GM13976 (cell line): ENCODE data around the gene AFDN.

Experiments
- DNase-seq: peaks from one replicate; pipeline ENCODE4 v3.0.0; 2012; ENCODE audit warnings: low spot score
- CTCF ChIP-seq: IDR thresholded peaks from 2 replicates; pipeline ENCODE4 v1.5.1; 2012; ENCODE audit warnings: borderline replicate concordance, mild to moderate bottlenecking; ENCODE audit not compliant: insufficient read depth; ENCODE audit errors: extremely low read depth, missing control alignments, control extremely low read depth
- in situ Hi-C: fragments of 300-500 bp; cut with MboI; formaldehyde crosslinking; loops from one replicate; pipeline ENCODE4 v1.12.0; 2022; ENCODE audit warnings: low sequenced_read_pairs, mixed read lengths, inconsistent platforms; ENCODE audit not compliant: unreplicated experiment

Gene AFDN

GRCh38 chr6:167956983-167957492, 130.3 kb downstream of the AFDN start:
- TF ChIP-seq CTCF, result no peak
- in situ Hi-C loops, result no loop called here
- no peak for DNase-seq

GRCh38 chr6:167957626-167958025, 130.9 kb downstream of the AFDN start:
- TF ChIP-seq CTCF, result no peak
- DNase-seq, result no peak
- in situ Hi-C loops, result no loop called here

- in situ Hi-C loops, result no loop called here
- no peak for TF ChIP-seq CTCF
- no peak for DNase-seq
These were observed 133.9 kb downstream of the AFDN start for GRCh38 chr6:167960579-167960978.

DNA sequence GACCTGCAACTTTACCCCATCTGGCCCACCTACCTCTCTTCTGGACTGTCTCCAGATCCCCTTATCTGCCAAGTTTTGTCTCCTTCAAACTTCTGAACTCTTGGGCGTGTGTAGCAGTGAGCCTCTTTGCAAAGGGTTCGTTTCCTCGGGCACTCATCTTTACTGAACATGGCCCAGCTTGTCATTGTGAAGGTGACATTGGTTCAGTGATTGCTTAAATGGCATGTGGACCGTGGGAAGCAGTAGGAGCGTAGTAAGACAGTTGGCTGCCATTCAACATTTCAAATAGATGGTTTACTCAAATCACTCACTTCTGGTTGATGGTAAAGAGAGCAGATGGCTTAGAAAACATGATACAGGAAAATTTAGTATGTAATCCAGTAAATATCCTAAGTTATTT, 136.0 kb downstream of the AFDN start:
- DNase-seq, result no peak
- TF ChIP-seq CTCF, result no peak
- in situ Hi-C loops, result no loop called here

- in situ Hi-C loops, result no loop called here
- TF ChIP-seq CTCF, result no peak
- DNase-seq, result no peak
These were observed 136.9 kb downstream of the AFDN start for GRCh38 chr6:167963589-167964057.

GRCh38 chr6:167965592-167966539, 139.2 kb downstream of the AFDN start:
- DNase-seq, result no peak
- in situ Hi-C loops, result no loop called here
- no peak for TF ChIP-seq CTCF
